ENCODE results near the gene XPOT. TPM values are rescaled to one million over a fixed set of nuclear protein-coding genes. Genes with fewer than 3 reads are reported as not detected.

XPOT gene
- polyA plus RNA-seq, 3 donors, result 50.5 to 67.1 (median 59.2) TPM

- peak in 4 of 11 donors; percentile 33 to 58 (median 49) for DNase-seq (ENCODE audit: extremely low read depth in 1 of 11, low read depth in 9 of 11, low spot score in 4 of 11)
Measured at GRCh38 chr12:64404470-64405256, 471 bp downstream of the XPOT start.

GRCh38 chr12:64407342-64408223 lies 3.4 kb downstream of the XPOT start:
- no peak for DNase-seq (ENCODE audit: extremely low read depth in 1 of 11, low read depth in 9 of 11, low spot score in 4 of 11)

- no peak for DNase-seq (ENCODE audit: extremely low read depth in 1 of 11, low read depth in 9 of 11, low spot score in 4 of 11)
Measured at GRCh38 chr12:64411427-64411826, 7.2 kb downstream of the XPOT start.

GRCh38 chr12:64412459-64412858 lies 8.3 kb downstream of the XPOT start:
- DNase-seq (ENCODE audit: extremely low read depth in 1 of 11, low read depth in 9 of 11, low spot score in 4 of 11), result no peak

GRCh38 chr12:64413884-64414283 lies 9.7 kb downstream of the XPOT start:
- DNase-seq (ENCODE audit: extremely low read depth in 1 of 11, low read depth in 9 of 11, low spot score in 4 of 11), result no peak

- no peak for DNase-seq (ENCODE audit: extremely low read depth in 1 of 11, low read depth in 9 of 11, low spot score in 4 of 11)
Measured at GRCh38 chr12:64418209-64418608, 14.0 kb downstream of the XPOT start.

- no peak for DNase-seq (ENCODE audit: extremely low read depth in 1 of 11, low read depth in 9 of 11, low spot score in 4 of 11)
Measured at GRCh38 chr12:64419696-64420095, 15.5 kb downstream of the XPOT start.

- no peak for DNase-seq (ENCODE audit: extremely low read depth in 1 of 11, low read depth in 9 of 11, low spot score in 4 of 11)
Measured at GRCh38 chr12:64427988-64428387, 23.8 kb downstream of the XPOT start.

- no peak for DNase-seq (ENCODE audit: extremely low read depth in 1 of 11, low read depth in 9 of 11, low spot score in 4 of 11)
Measured at GRCh38 chr12:64428956-64429355, 24.8 kb downstream of the XPOT start.

GRCh38 chr12:64430886-64431285 lies 26.7 kb downstream of the XPOT start:
- DNase-seq (ENCODE audit: extremely low read depth in 1 of 11, low read depth in 9 of 11, low spot score in 4 of 11), result no peak

GRCh38 chr12:64431791-64432190 lies 27.6 kb downstream of the XPOT start:
- no peak for DNase-seq (ENCODE audit: extremely low read depth in 1 of 11, low read depth in 9 of 11, low spot score in 4 of 11)

GRCh38 chr12:64433915-64434314 lies 29.7 kb downstream of the XPOT start:
- no peak for DNase-seq (ENCODE audit: extremely low read depth in 1 of 11, low read depth in 9 of 11, low spot score in 4 of 11)

GRCh38 chr12:64440100-64440499 lies 35.9 kb downstream of the XPOT start:
- DNase-seq (ENCODE audit: extremely low read depth in 1 of 11, low read depth in 9 of 11, low spot score in 4 of 11), result no peak

GRCh38 chr12:64445490-64445889 lies 41.3 kb downstream of the XPOT start:
- no peak for DNase-seq (ENCODE audit: extremely low read depth in 1 of 11, low read depth in 9 of 11, low spot score in 4 of 11)

GRCh38 chr12:64446295-64446694 lies 42.1 kb downstream of the XPOT start:
- no peak for DNase-seq (ENCODE audit: extremely low read depth in 1 of 11, low read depth in 9 of 11, low spot score in 4 of 11)

- DNase-seq (ENCODE audit: extremely low read depth in 1 of 11, low read depth in 9 of 11, low spot score in 4 of 11), result no peak
Measured at GRCh38 chr12:64450057-64450640, 46.0 kb downstream of the XPOT start.

GRCh38 chr12:64450711-64451486 lies 46.7 kb downstream of the XPOT start:
- DNase-seq (ENCODE audit: extremely low read depth in 1 of 11, low read depth in 9 of 11, low spot score in 4 of 11), result peak in 1 of 11 donors; percentile 7

GRCh38 chr12:64451687-64452558 lies 47.7 kb downstream of the XPOT start, which contains the start of gene TBK1:
Gene TBK1 (plus strand): TSS chr12:64452120. CDS start chr12:64455871, 3,751 bp downstream.
- peak; percentile 70 to 82 (median 78) for DNase-seq (ENCODE audit: extremely low read depth in 1 of 11, low read depth in 9 of 11, low spot score in 4 of 11)
